Measurements from ENCODE around the gene FAM53B.

- TF ChIP-seq, protein P1, sequence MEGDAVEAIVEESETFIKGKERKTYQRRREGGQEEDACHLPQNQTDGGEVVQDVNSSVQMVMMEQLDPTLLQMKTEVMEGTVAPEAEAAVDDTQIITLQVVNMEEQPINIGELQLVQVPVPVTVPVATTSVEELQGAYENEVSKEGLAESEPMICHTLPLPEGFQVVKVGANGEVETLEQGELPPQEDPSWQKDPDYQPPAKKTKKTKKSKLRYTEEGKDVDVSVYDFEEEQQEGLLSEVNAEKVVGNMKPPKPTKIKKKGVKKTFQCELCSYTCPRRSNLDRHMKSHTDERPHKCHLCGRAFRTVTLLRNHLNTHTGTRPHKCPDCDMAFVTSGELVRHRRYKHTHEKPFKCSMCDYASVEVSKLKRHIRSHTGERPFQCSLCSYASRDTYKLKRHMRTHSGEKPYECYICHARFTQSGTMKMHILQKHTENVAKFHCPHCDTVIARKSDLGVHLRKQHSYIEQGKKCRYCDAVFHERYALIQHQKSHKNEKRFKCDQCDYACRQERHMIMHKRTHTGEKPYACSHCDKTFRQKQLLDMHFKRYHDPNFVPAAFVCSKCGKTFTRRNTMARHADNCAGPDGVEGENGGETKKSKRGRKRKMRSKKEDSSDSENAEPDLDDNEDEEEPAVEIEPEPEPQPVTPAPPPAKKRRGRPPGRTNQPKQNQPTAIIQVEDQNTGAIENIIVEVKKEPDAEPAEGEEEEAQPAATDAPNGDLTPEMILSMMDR (IDR thresholded peaks at IDR 0.05; ENCODE audit: low read length) = no peak
- no peak for TF ChIP-seq EZH2 (optimal IDR thresholded peaks at IDR 0.05; ENCODE audit: low read depth, low read length)
Observed at GRCh38 chr10:124618470-124619073, 125.6 kb downstream of the FAM53B start.

Data from MM.1S (cell line).